Astrocyte (in vitro differentiated cells and primary cell): Measurements from ENCODE around the gene PDE9A.

Experiments
- CTCF ChIP-seq: IDR thresholded peaks from 2 replicates; pipeline ENCODE4 v1.5.1; 2011; ENCODE audit warnings: low read depth, mild to moderate bottlenecking, inconsistent platforms, low read length, moderate library complexity; ENCODE audit not compliant: insufficient read depth
- EZH2 ChIP-seq: IDR thresholded peaks from 2 replicates; pipeline ENCODE4 v1.6.1; 2012; ENCODE audit warnings: mild to moderate bottlenecking, low read length, inconsistent platforms; ENCODE audit not compliant: insufficient read depth

GRCh38 chr21:42740405-42740909 is 87.0 kb downstream of the PDE9A start:
- no peak for TF ChIP-seq CTCF
- TF ChIP-seq EZH2, result no peak
